ENCODE data around the gene TMEM37. TPM values are rescaled to one million over a fixed set of nuclear protein-coding genes. Genes with fewer than 3 reads are reported as not detected.

TMEM37 gene
- total and polyA plus RNA-seq, 2 of the 8 experiments (the other 6 are each of a cell fraction or from before 2014, with no cell fraction given), result 11.0 to 16.2 TPM

DNA sequence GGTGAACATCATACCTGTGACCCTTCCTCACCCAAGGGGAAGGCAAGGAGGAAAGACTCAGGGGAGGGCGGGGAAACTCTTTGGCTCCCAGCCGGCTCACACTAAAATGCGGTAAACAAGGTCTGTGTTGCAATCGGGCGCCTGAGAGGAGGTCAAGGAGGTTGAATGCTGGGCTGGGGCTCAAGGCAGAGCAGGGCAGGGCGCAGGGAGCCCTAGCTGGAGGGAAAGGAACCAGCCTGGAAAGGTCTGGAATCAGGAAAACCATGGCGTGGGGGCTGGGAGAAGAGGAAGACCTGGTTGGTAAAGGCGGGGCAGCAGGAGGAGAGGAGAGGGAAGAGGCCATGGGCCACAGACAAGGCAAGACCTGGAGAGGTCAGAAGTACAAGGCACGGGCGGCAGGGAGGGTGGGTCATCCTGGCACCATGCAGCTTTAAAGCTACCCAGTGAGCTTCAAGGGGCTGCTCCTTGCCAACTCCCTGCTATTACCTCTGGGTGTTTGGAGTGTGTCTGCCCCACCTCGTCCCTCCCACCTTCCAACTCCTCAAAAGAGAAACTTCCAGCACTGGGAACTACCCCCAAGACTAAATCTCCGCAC lies 4.8 kb upstream of the TMEM37 start:
- H4K8ac ChIP-seq (ENCODE audit: extremely low read depth, insufficient read depth, low read length), result no peak overlapping the region; the same call in 1 of the 2 replicates
- H3K4me3 ChIP-seq (ENCODE audit: extremely low read depth in 1 of 4, insufficient read depth in 2 of 4, low read depth in 3 of 4, low read length in 4 of 4), result no peak overlapping the region
- peaks cover 0 to 6% (median 2%) of the 10 kb centered on the region in 4 experiments; a peak in 6 of 7 replicates for H3K27me3 ChIP-seq (replicated peaks in 1 of 4; ENCODE audit: control insufficient read depth in 3 of 4, extremely low read depth in 1 of 4, insufficient read depth in 3 of 4, low read length in 3 of 4)
- H3K4me1 ChIP-seq (replicated peaks in 1 of 4; ENCODE audit: control insufficient read depth in 3 of 4, insufficient read depth in 4 of 4, low read length in 3 of 4), result peaks cover 0 to 10% (median 0%) of the 10 kb centered on the region in 4 experiments; a peak in 4 of 7 replicates
- H3K27ac ChIP-seq (ENCODE audit: low read depth, low read length), result no peak overlapping the region
- TF ChIP-seq, protein P1, sequence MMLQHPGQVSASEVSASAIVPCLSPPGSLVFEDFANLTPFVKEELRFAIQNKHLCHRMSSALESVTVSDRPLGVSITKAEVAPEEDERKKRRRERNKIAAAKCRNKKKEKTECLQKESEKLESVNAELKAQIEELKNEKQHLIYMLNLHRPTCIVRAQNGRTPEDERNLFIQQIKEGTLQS (IDR thresholded peaks at IDR 0.05; ENCODE audit: insufficient read depth, low read depth, low read length), result no peak
- peak; percentile 77 for TF ChIP-seq CEBPB (IDR thresholded peaks at IDR 0.05; ENCODE audit: low read depth, low read length)
- no peak overlapping the region for H4K5ac ChIP-seq (ENCODE audit: insufficient read length, low read depth, low read length)
- H4K20me1 ChIP-seq (replicated peaks in 1 of 2; ENCODE audit: control insufficient read depth in 1 of 2, insufficient read depth in 2 of 2, low read length in 2 of 2), result no peaks in the 10 kb centered on the region
- no peak overlapping the region for H4K91ac ChIP-seq (replicated peaks; ENCODE audit: insufficient read length, low read length)
- no peak overlapping the region for H2BK15ac ChIP-seq (ENCODE audit: low read length)
- H2BK120ac ChIP-seq (replicated peaks; ENCODE audit: low read depth, low read length), result no peak overlapping the region
- no peak overlapping the region for H3K23ac ChIP-seq (ENCODE audit: insufficient read length)
- ChIA-PET CTCF (ENCODE audit: partially characterized antibody) (interaction anchor here (0.8 kb wide), 1 partner anchor 22 kb away, joined by 3 read pairs; no protein-coding TSS in a partner anchor), POLR2A (ENCODE audit: partially characterized antibody) (no interaction called here)
- H2AFZ ChIP-seq (ENCODE audit: low read length), result no peak overlapping the region
- H3K18ac ChIP-seq (ENCODE audit: extremely low read depth, low read length), result no peak overlapping the region; the same call in 1 of the 2 replicates
- peak overlapping the region; percentile 71 for H2BK12ac ChIP-seq (ENCODE audit: low read depth, low read length)
- no peak overlapping the region for H2AK5ac ChIP-seq (ENCODE audit: low read depth, low read length)
- no peak overlapping the region for H3K9ac ChIP-seq (replicated peaks in 1 of 4; ENCODE audit: extremely low read depth in 1 of 4, low read depth in 3 of 4, low read length in 3 of 4)
- no peak overlapping the region for H2BK5ac ChIP-seq (ENCODE audit: low read depth, low read length)
- H3K14ac ChIP-seq (ENCODE audit: insufficient read length), result no peak overlapping the region
- DNase-seq (ENCODE audit: low read depth in 1 of 2, low spot score in 2 of 2) (no peak), FAIRE-seq (no peak)
- H3K4ac ChIP-seq (replicated peaks; ENCODE audit: insufficient read length, low read depth, low read length), result no peak overlapping the region
- H3K79me2 ChIP-seq (ENCODE audit: control insufficient read depth in 1 of 2, insufficient read depth in 2 of 2, low read length in 2 of 2), result no peaks in the 10 kb centered on the region
- H3K23me2 ChIP-seq (ENCODE audit: low read depth, low read length), result peaks cover 5% of the 10 kb centered on the region; the same call in 1 of the 2 replicates
- no peaks in the 10 kb centered on the region for H3K36me3 ChIP-seq (ENCODE audit: control insufficient read depth in 2 of 4, insufficient read depth in 4 of 4, low read length in 3 of 4)
- 79% methylated on average over 12 of the region's 12 CpGs; no CpG with 5 or more reads in 1 of the 2 experiments for WGBS, 2 experiments (ENCODE audit: extremely low coverage in 1 of 2, insufficient coverage in 1 of 2, insufficient read length in 1 of 2, insufficient replicate concordance in 2 of 2, low coverage in 1 of 2, low lambda C conversion rate in 2 of 2, missing lambda C conversion rate in 1 of 2)
- no peak overlapping the region for H2BK20ac ChIP-seq (ENCODE audit: low read length)
- H3K4me2 ChIP-seq (ENCODE audit: insufficient read depth in 1 of 2, low read depth in 2 of 2, low read length in 2 of 2), result no peak overlapping the region
- no peak overlapping the region for H3K56ac ChIP-seq (replicated peaks; ENCODE audit: insufficient read length, low read depth, low read length)
- H3K9me3 ChIP-seq (ENCODE audit: insufficient read depth in 2 of 2, low read depth in 1 of 2, low read length in 1 of 2), result 0 out of 4 replicates have a peak, but pooled peaks cover 0 to 2% of the 10 kb centered on the region in 2 experiments
- H3K79me1 ChIP-seq (ENCODE audit: low read depth, low read length), result no peaks in the 10 kb centered on the region
